Measurements from ENCODE around the gene PNPT1. TPM values are rescaled to one million over a fixed set of nuclear protein-coding genes. Genes with fewer than 3 reads are reported as not detected.

Gene PNPT1
- total RNA-seq, 1 experiment from 2014 or later, result 31.7 TPM

GRCh38 chr2:55592130-55592529 is 101.5 kb downstream of the PNPT1 start:
- Histone ChIP-seq H3K9me2 (ENCODE audit: insufficient read depth) (no peaks in the 10 kb centered on the region; the same call in 1 of the 2 replicates), H3K4me1 (ENCODE audit: control insufficient read depth in 1 of 2, insufficient read depth in 2 of 2, low read length in 2 of 2) (peaks cover 13 to 23% of the 10 kb centered on the region in 2 experiments), H3K27ac (ENCODE audit: low read depth, low read length) (no peak overlapping the region), H3K4me2 (ENCODE audit: low read length) (no peak overlapping the region), H3K79me2 (ENCODE audit: insufficient read depth, low read length) (peaks cover 12% of the 10 kb centered on the region), H3K9me3 (ENCODE audit: control insufficient read depth in 1 of 2, insufficient read depth in 1 of 2, low read depth in 1 of 2, low read length in 2 of 2) (no peaks in the 10 kb centered on the region), H3K4me3 (replicated peaks in 1 of 2; ENCODE audit: low read depth in 1 of 2, low read length in 2 of 2) (no peak overlapping the region), H3K36me3 (ENCODE audit: control insufficient read depth in 1 of 2, insufficient read depth in 2 of 2, low read length in 2 of 2) (no peaks in the 10 kb centered on the region; a peak in 2 of 4 replicates), H3K27me3 (ENCODE audit: insufficient read depth, low read length) (no peaks in the 10 kb centered on the region), H2AFZ (ENCODE audit: low read depth, low read length, poor library complexity, severe bottlenecking) (no peak overlapping the region), H3K9ac (ENCODE audit: low read length) (no peak overlapping the region), H4K20me1 (ENCODE audit: insufficient read depth) (no peaks in the 10 kb centered on the region)
- no peak for DNase-seq (ENCODE audit: low read depth, low spot score)
- RAD21 ChIA-PET (ENCODE audit: low non-redundant PET in 1 of 2, low total read pairs in 2 of 2, uncharacterized antibody in 2 of 2, unreplicated experiment in 2 of 2), result no interaction called here
- no peak for TF ChIP-seq MAX (IDR thresholded peaks at IDR 0.05)
- TF ChIP-seq YY1 (IDR thresholded peaks at IDR 0.05; ENCODE audit: extremely low read depth, insufficient replicate concordance, low read depth, low read length), result no peak
- no peak for TF ChIP-seq SP1 (IDR thresholded peaks at IDR 0.05; ENCODE audit: low read depth)
- no peak for TF ChIP-seq ZFX (IDR thresholded peaks at IDR 0.05)
- no peak for TF ChIP-seq ZNF274 (IDR thresholded peaks at IDR 0.05; ENCODE audit: low read depth, low read length)
- no peak for TF ChIP-seq SIN3A (IDR thresholded peaks at IDR 0.05; ENCODE audit: low read depth)
- no peak for TF ChIP-seq CBX3 (IDR thresholded peaks at IDR 0.05; ENCODE audit: low read depth)
- no peak for TF ChIP-seq ATF3 (IDR thresholded peaks at IDR 0.05)
- intact Hi-C loops (cut with micrococcal nuclease), result no loop called here
- POLR2A ChIA-PET, result interaction anchor here (1.5 kb wide), 1 partner anchor 9 kb away, joined by 4 read pairs; no protein-coding TSS in a partner anchor
- no peak for ATAC-seq
- CTCF ChIA-PET, result interaction anchor here (2.5 kb wide), 1 partner anchor 11 kb away, joined by 10 read pairs; no protein-coding TSS in a partner anchor
- BruUV-seq (replicated peaks), result no TSS peak

DNA sequence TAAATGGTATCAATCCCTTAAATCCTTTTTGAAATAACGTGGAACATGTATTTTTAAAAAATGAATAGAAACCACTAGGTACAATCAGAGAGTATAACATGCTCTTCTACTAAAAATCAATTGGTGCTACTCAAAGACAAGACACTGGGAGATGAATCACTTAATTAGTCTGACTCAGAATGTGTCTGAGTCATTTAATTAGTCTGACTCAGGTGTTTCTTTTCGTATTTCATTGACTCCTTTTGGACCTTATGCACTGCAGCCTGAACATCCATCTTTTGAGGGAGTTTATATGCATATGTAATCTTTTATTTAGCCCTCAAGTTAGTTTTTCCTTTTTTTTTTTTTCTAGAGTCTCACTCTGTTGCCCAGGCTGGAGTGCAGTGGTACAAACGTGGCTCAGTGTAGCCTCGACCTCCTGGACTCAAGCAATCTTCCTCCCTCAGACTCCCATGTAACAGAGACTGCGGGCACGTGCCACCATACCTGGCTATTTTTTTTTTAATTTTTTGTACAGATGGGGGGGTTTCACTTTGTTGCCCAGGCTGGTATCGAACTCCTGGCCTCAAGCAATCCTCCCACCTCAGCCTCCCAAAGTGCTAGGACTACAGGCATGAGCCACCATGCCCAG is 102.7 kb downstream of the PNPT1 start:
- H3K4me3 ChIP-seq (replicated peaks in 1 of 2; ENCODE audit: low read depth in 1 of 2, low read length in 2 of 2), result peak overlapping the region in 1 of 2 experiments; percentile 12; a peak in 1 of 4 replicates
- no peaks in the 10 kb centered on the region for H3K9me3 ChIP-seq (ENCODE audit: control insufficient read depth in 1 of 2, insufficient read depth in 1 of 2, low read depth in 1 of 2, low read length in 2 of 2)
- peaks cover 13 to 23% of the 10 kb centered on the region in 2 experiments for H3K4me1 ChIP-seq (ENCODE audit: control insufficient read depth in 1 of 2, insufficient read depth in 2 of 2, low read length in 2 of 2)
- H3K27me3 ChIP-seq (ENCODE audit: insufficient read depth, low read length), result no peaks in the 10 kb centered on the region
- no TSS peak for BruUV-seq (replicated peaks)
- peaks cover 0 to 3% of the 10 kb centered on the region in 2 experiments; a peak in 2 of 4 replicates for H3K36me3 ChIP-seq (ENCODE audit: control insufficient read depth in 1 of 2, insufficient read depth in 2 of 2, low read length in 2 of 2)
- ATAC-seq (peak; percentile 90), DNase-seq (ENCODE audit: low read depth, low spot score) (peak; percentile 76)
- H3K9ac ChIP-seq (ENCODE audit: low read length), result peak overlapping the region; percentile 17; the same call in 1 of the 2 replicates
- intact Hi-C loops (cut with micrococcal nuclease), result no loop called here
- ChIA-PET CTCF (interaction anchor here (2.5 kb wide), 1 partner anchor 9 kb away, joined by 10 read pairs; no protein-coding TSS in a partner anchor), RAD21 (ENCODE audit: low non-redundant PET in 1 of 2, low total read pairs in 2 of 2, uncharacterized antibody in 2 of 2, unreplicated experiment in 2 of 2) (no interaction called here), POLR2A (no interaction called here)
- no peaks in the 10 kb centered on the region for H4K20me1 ChIP-seq (ENCODE audit: insufficient read depth)
- H2AFZ ChIP-seq (ENCODE audit: low read depth, low read length, poor library complexity, severe bottlenecking), result no peak overlapping the region
- peak overlapping the region; percentile 60 for H3K4me2 ChIP-seq (ENCODE audit: low read length)
- peaks cover 12% of the 10 kb centered on the region for H3K79me2 ChIP-seq (ENCODE audit: insufficient read depth, low read length)
- H3K9me2 ChIP-seq (ENCODE audit: insufficient read depth), result no peaks in the 10 kb centered on the region; the same call in 1 of the 2 replicates
- H3K27ac ChIP-seq (ENCODE audit: low read depth, low read length), result peak overlapping the region; percentile 25; the same call in 1 of the 2 replicates
- TF ChIP-seq JUND (IDR thresholded peaks at IDR 0.05) (peak; percentile 98), YY1 (IDR thresholded peaks at IDR 0.05; ENCODE audit: extremely low read depth, insufficient replicate concordance, low read depth, low read length) (no peak), TCF7L2 (IDR thresholded peaks at IDR 0.05; ENCODE audit: borderline replicate concordance, extremely low read depth, insufficient read depth, insufficient read length) (no peak), MAX (IDR thresholded peaks at IDR 0.05) (no peak; the same call in 1 of the 2 replicates), CBX3 (IDR thresholded peaks at IDR 0.05; ENCODE audit: low read depth) (peak; percentile 27; the same call in 1 of the 2 replicates), RAD21 (IDR thresholded peaks at IDR 0.05; ENCODE audit: low read depth) (no peak), ATF3 (IDR thresholded peaks at IDR 0.05) (no peak), ZFX (IDR thresholded peaks at IDR 0.05) (no peak), SP1 (IDR thresholded peaks at IDR 0.05; ENCODE audit: low read depth) (peak; percentile 77), EGR1 (IDR thresholded peaks at IDR 0.05; ENCODE audit: low read depth) (no peak), CEBPB (IDR thresholded peaks at IDR 0.05; ENCODE audit: low read depth) (peak; percentile 60)
- TF ChIP-seq, protein P1, sequence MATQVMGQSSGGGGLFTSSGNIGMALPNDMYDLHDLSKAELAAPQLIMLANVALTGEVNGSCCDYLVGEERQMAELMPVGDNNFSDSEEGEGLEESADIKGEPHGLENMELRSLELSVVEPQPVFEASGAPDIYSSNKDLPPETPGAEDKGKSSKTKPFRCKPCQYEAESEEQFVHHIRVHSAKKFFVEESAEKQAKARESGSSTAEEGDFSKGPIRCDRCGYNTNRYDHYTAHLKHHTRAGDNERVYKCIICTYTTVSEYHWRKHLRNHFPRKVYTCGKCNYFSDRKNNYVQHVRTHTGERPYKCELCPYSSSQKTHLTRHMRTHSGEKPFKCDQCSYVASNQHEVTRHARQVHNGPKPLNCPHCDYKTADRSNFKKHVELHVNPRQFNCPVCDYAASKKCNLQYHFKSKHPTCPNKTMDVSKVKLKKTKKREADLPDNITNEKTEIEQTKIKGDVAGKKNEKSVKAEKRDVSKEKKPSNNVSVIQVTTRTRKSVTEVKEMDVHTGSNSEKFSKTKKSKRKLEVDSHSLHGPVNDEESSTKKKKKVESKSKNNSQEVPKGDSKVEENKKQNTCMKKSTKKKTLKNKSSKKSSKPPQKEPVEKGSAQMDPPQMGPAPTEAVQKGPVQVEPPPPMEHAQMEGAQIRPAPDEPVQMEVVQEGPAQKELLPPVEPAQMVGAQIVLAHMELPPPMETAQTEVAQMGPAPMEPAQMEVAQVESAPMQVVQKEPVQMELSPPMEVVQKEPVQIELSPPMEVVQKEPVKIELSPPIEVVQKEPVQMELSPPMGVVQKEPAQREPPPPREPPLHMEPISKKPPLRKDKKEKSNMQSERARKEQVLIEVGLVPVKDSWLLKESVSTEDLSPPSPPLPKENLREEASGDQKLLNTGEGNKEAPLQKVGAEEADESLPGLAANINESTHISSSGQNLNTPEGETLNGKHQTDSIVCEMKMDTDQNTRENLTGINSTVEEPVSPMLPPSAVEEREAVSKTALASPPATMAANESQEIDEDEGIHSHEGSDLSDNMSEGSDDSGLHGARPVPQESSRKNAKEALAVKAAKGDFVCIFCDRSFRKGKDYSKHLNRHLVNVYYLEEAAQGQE (IDR thresholded peaks at IDR 0.05; ENCODE audit: low read depth), result no peak
